GM23338 (cell line): Measurements from ENCODE around the gene FGGY. TPM values are rescaled to one million over a fixed set of nuclear protein-coding genes. Genes with fewer than 3 reads are reported as not detected.

Experiments
- ATAC-seq: fragments of 200-7000 bp; cut with Tn5 transposase; 3 replicates; pipeline ENCODE4 v1.9.1; 2020
- DNase-seq: peaks from one replicate; pipeline ENCODE4 v3.0.0-alpha.2; 2015; ENCODE audit warnings: low spot score
- H2AFZ ChIP-seq: fragments of 200-600 bp; sonication (generic); 2 replicates; pipeline ENCODE4 v1.8.0; 2016; ENCODE audit warnings: antibody characterized with exemption, mild to moderate bottlenecking, moderate library complexity
- H3F3A ChIP-seq: fragments of 200-600 bp; sonication (generic); replicated peaks from 2 replicates; pipeline ENCODE4 v1.8.0; 2017; ENCODE audit warnings: antibody characterized with exemption, mixed run types, low read depth
- H3K27ac ChIP-seq: fragments of 200-600 bp; sonication (generic); 2 replicates; pipeline ENCODE4 v1.6.1; 2016; ENCODE audit warnings: low read depth
- H3K27me3 ChIP-seq: fragments of 200-600 bp; sonication (generic); 2 replicates; pipeline ENCODE4 v1.8.0; 2016; ENCODE audit warnings: mild to moderate bottlenecking, mixed run types, moderate library complexity; ENCODE audit not compliant: insufficient read depth
- H3K36me3 ChIP-seq: fragments of 200-600 bp; sonication (generic); 2 replicates; pipeline ENCODE4 v1.8.0; 2016; ENCODE audit warnings: mild to moderate bottlenecking; ENCODE audit not compliant: insufficient read depth
- H3K4me1 ChIP-seq: fragments of 200-600 bp; sonication (generic); 2 replicates; pipeline ENCODE4 v1.8.0; 2016; ENCODE audit warnings: mild to moderate bottlenecking, moderate library complexity; ENCODE audit not compliant: insufficient read depth
- H3K4me2 ChIP-seq: fragments of 200-600 bp; sonication (generic); 2 replicates; pipeline ENCODE4 v1.7.1; 2017; ENCODE audit warnings: mixed run types
- H3K4me3 ChIP-seq: fragments of 200-600 bp; sonication (generic); 2 replicates; pipeline ENCODE4 v1.6.1; 2016; ENCODE audit warnings: mixed run types
- H3K79me2 ChIP-seq: fragments of 200-600 bp; sonication (generic); replicated peaks from 2 replicates; pipeline ENCODE4 v1.8.0; 2017; ENCODE audit warnings: mild to moderate bottlenecking; ENCODE audit not compliant: insufficient read depth
- H3K9me2 ChIP-seq: fragments of 200-600 bp; sonication (generic); 2 replicates; pipeline ENCODE4 v1.8.0; 2017; ENCODE audit not compliant: insufficient read depth
- H4K20me1 ChIP-seq: fragments of 200-600 bp; sonication (generic); replicated peaks from 2 replicates; pipeline ENCODE4 v1.8.0; 2017; ENCODE audit warnings: mild to moderate bottlenecking; ENCODE audit not compliant: insufficient read depth
- H3K27ac Mint-ChIP-seq: 2 replicates; pipeline ENCODE4 v1.8.0; 2020; ENCODE audit warnings: inconsistent platforms, mild to moderate bottlenecking, moderate library complexity, mixed read lengths
- H3K27me3 Mint-ChIP-seq: 3 replicates; pipeline ENCODE4 v1.8.0; 2022; ENCODE audit warnings: low read depth, mild to moderate bottlenecking, moderate library complexity, mixed read lengths, inconsistent platforms; ENCODE audit not compliant: insufficient read depth, poor library complexity
- H3K36me3 Mint-ChIP-seq: 3 replicates; pipeline ENCODE4 v1.8.0; 2021; ENCODE audit warnings: low read depth, mild to moderate bottlenecking, inconsistent platforms, moderate library complexity, mixed read lengths
- H3K4me1 Mint-ChIP-seq: 3 replicates; pipeline ENCODE4 v1.8.0; 2020; ENCODE audit warnings: mild to moderate bottlenecking, inconsistent platforms, mixed read lengths
- H3K4me3 Mint-ChIP-seq: 3 replicates; pipeline ENCODE4 v1.8.0; 2021; ENCODE audit warnings: moderate library complexity, mild to moderate bottlenecking, inconsistent platforms, mixed read lengths
- H3K9me3 Mint-ChIP-seq: 3 replicates; pipeline ENCODE4 v1.8.0; 2020; ENCODE audit warnings: moderate library complexity, mild to moderate bottlenecking, inconsistent platforms, mixed read lengths
- CTCF ChIP-seq, 2 experiments: fragments of 200-600 bp in 1 of 2; sonication (generic) in 1 of 2; conservative IDR thresholded peaks; 2 replicates each; pipeline versions ENCODE4 v1.5.1 to v1.6.1; 2016 to 2017; ENCODE audit warnings: antibody characterized with exemption in 2 of 2, low read depth in 2 of 2, mild to moderate bottlenecking in 2 of 2, moderate library complexity in 1 of 2
- JUNB ChIP-seq: IDR thresholded peaks from one replicate; pipeline ENCODE4 v1.6.1; 2016; ENCODE audit warnings: antibody characterized with exemption; ENCODE audit not compliant: unreplicated experiment
- POLR2AphosphoS5 ChIP-seq: IDR thresholded peaks from 2 replicates; pipeline ENCODE4 v1.6.1; 2016; ENCODE audit warnings: antibody characterized with exemption, low read depth
- STAT1 ChIP-seq: IDR thresholded peaks from one replicate; pipeline ENCODE4 v1.6.1; 2016; ENCODE audit warnings: antibody characterized with exemption; ENCODE audit not compliant: unreplicated experiment
- ZNF114 ChIP-seq: fragments of 250-450 bp; sonication (Bioruptor Pico); IDR thresholded peaks from 2 replicates; pipeline ENCODE4 v1.5.0; 2020; ENCODE audit warnings: mild to moderate bottlenecking, moderate library complexity
- polyA plus RNA-seq: library from polyadenylated mRNA; unstranded; fragments of >200 nt; fragmentation: Nextera tagmentation; extraction: Ambion mirVana; gene quantifications from 2 replicates; pipeline ENCODE4 v1.2.1, GENCODE V29; 2016
- total RNA-seq: library from RNA; depleted of rRNA; stranded (reverse); fragments of >200 nt; shearing (Covaris generic); gene quantifications from 2 replicates; pipeline ENCODE4 v1.2.3, GENCODE V29; 2014
- TF ChIP-seq, protein P1 (sequence below): fragments of 250-450 bp; sonication (Bioruptor Pico); IDR thresholded peaks from 2 replicates; pipeline ENCODE4 v1.5.0; 2020; ENCODE audit warnings: mild to moderate bottlenecking, moderate library complexity

FGGY gene
- total and polyA plus RNA-seq, 2 experiments from 2014 or later = 10.9 to 21.4 TPM

- Mint-ChIP-seq H3K27ac (no peak overlapping the region), H3K36me3 (peaks cover 23% of the 10 kb centered on the region), H3K9me3 (peaks cover 22% of the 10 kb centered on the region), H3K4me1 (no peaks in the 10 kb centered on the region; the same call in 2 of the 3 replicates), H3K27me3 (no peaks in the 10 kb centered on the region), H3K4me3 (no peak overlapping the region)
- Histone ChIP-seq H2AFZ (no peak overlapping the region), H4K20me1 (no peaks in the 10 kb centered on the region), H3K4me2 (no peak overlapping the region), H3K4me3 (no peak overlapping the region), H3K27ac (no peak overlapping the region), H3K27me3 (no peaks in the 10 kb centered on the region), H3K36me3 (no peaks in the 10 kb centered on the region), H3K9me2 (peaks cover 3% of the 10 kb centered on the region), H3K79me2 (no peaks in the 10 kb centered on the region), H3F3A (no peaks in the 10 kb centered on the region), H3K4me1 (no peaks in the 10 kb centered on the region)
- DNase-seq (no peak), ATAC-seq (no peak)
- TF ChIP-seq ZNF114 (no peak), JUNB (no peak), STAT1 (no peak), POLR2AphosphoS5 (no peak), CTCF (conservative IDR thresholded peaks at IDR 0.05; ENCODE audit: low read depth in 2 of 2) (no peak)
Measured at GRCh38 chr1:59737638-59738037, 440.7 kb downstream of the FGGY start.

DNA sequence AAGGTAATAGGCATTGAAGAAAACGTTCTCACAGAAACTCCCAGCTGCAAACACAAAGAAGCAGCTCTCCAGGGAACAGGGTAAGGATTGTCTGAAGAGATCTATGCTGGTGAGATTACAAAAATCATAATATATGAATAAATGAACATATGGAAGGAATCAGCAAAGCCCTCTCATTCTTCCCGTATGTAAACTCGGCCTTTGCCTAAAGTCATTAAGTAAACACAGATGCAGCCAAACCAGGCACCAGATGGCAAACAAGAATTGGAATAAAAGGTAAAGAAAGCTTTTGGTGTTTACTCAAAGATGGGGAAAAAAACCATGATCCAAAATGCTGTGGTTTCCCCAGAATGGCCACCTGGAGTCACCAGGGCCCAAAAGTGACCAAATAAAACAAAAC is 441.3 kb downstream of the FGGY start:
- H3K9me2 ChIP-seq = peaks cover 6% of the 10 kb centered on the region
- H3K36me3 Mint-ChIP-seq = peaks cover 23% of the 10 kb centered on the region
- no peak overlapping the region for H3K27ac Mint-ChIP-seq
- TF ChIP-seq, protein P1, sequence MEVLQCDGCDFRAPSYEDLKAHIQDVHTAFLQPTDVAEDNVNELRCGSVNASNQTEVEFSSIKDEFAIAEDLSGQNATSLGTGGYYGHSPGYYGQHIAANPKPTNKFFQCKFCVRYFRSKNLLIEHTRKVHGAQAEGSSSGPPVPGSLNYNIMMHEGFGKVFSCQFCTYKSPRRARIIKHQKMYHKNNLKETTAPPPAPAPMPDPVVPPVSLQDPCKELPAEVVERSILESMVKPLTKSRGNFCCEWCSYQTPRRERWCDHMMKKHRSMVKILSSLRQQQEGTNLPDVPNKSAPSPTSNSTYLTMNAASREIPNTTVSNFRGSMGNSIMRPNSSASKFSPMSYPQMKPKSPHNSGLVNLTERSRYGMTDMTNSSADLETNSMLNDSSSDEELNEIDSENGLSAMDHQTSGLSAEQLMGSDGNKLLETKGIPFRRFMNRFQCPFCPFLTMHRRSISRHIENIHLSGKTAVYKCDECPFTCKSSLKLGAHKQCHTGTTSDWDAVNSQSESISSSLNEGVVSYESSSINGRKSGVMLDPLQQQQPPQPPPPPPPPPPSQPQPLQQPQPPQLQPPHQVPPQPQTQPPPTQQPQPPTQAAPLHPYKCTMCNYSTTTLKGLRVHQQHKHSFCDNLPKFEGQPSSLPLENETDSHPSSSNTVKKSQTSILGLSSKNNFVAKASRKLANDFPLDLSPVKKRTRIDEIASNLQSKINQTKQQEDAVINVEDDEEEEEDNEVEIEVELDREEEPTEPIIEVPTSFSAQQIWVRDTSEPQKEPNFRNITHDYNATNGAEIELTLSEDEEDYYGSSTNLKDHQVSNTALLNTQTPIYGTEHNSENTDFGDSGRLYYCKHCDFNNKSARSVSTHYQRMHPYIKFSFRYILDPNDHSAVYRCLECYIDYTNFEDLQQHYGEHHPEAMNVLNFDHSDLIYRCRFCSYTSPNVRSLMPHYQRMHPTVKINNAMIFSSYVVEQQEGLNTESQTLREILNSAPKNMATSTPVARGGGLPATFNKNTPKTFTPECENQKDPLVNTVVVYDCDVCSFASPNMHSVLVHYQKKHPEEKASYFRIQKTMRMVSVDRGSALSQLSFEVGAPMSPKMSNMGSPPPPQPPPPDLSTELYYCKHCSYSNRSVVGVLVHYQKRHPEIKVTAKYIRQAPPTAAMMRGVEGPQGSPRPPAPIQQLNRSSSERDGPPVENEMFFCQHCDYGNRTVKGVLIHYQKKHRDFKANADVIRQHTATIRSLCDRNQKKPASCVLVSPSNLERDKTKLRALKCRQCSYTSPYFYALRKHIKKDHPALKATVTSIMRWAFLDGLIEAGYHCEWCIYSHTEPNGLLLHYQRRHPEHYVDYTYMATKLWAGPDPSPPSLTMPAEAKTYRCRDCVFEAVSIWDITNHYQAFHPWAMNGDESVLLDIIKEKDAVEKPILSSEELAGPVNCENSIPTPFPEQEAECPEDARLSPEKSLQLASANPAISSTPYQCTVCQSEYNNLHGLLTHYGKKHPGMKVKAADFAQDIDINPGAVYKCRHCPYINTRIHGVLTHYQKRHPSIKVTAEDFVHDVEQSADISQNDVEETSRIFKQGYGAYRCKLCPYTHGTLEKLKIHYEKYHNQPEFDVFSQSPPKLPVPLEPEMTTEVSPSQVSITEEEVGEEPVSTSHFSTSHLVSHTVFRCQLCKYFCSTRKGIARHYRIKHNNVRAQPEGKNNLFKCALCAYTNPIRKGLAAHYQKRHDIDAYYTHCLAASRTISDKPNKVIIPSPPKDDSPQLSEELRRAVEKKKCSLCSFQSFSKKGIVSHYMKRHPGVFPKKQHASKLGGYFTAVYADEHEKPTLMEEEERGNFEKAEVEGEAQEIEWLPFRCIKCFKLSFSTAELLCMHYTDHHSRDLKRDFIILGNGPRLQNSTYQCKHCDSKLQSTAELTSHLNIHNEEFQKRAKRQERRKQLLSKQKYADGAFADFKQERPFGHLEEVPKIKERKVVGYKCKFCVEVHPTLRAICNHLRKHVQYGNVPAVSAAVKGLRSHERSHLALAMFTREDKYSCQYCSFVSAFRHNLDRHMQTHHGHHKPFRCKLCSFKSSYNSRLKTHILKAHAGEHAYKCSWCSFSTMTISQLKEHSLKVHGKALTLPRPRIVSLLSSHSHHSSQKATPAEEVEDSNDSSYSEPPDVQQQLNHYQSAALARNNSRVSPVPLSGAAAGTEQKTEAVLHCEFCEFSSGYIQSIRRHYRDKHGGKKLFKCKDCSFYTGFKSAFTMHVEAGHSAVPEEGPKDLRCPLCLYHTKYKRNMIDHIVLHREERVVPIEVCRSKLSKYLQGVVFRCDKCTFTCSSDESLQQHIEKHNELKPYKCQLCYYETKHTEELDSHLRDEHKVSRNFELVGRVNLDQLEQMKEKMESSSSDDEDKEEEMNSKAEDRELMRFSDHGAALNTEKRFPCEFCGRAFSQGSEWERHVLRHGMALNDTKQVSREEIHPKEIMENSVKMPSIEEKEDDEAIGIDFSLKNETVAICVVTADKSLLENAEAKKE (CRISPR knock-in tag) = no peak
- H3K27ac ChIP-seq = no peak overlapping the region
- H3K36me3 ChIP-seq = no peaks in the 10 kb centered on the region
- H3K4me2 ChIP-seq = no peak overlapping the region
- H3K4me1 Mint-ChIP-seq = no peaks in the 10 kb centered on the region; the same call in 2 of the 3 replicates
- no peaks in the 10 kb centered on the region for H3K27me3 ChIP-seq
- no peaks in the 10 kb centered on the region for H3K27me3 Mint-ChIP-seq
- no peaks in the 10 kb centered on the region for H4K20me1 ChIP-seq
- H3F3A ChIP-seq = no peaks in the 10 kb centered on the region
- peaks cover 22% of the 10 kb centered on the region for H3K9me3 Mint-ChIP-seq
- no peak for DNase-seq
- no peak overlapping the region for H2AFZ ChIP-seq
- H3K4me1 ChIP-seq = no peaks in the 10 kb centered on the region
- no peaks in the 10 kb centered on the region for H3K79me2 ChIP-seq
- H3K4me3 Mint-ChIP-seq = no peak overlapping the region
- no peak for ATAC-seq
- H3K4me3 ChIP-seq = no peak overlapping the region
